ENCODE data around the gene SERPINE2. TPM values are rescaled to one million over a fixed set of nuclear protein-coding genes. Genes with fewer than 3 reads are reported as not detected.

SERPINE2 gene
- total and polyA plus RNA-seq, 2 donors (not counting 3 experiments of a cell fraction or from before 2014, with no cell fraction given) = 4.0 to 8.8 TPM

GRCh38 chr2:223935459-223936125, 103.5 kb downstream of the SERPINE2 start:
- ChIA-PET CTCF (interaction anchor here (2.7 kb wide), 1 partner anchor 11 kb away, joined by 12 read pairs; no protein-coding TSS in a partner anchor), POLR2A (no interaction called here)
- intact Hi-C loops (cut with micrococcal nuclease) (loop anchor here (1.0 kb wide), 1 partner anchor 11 kb away; no protein-coding TSS in a partner anchor), dilution Hi-C loops (cut with MboI; ENCODE audit: extremely low pct_ligation_motif_present, low sequenced_read_pairs) (no loop called here)
- Histone ChIP-seq H3K79me2 (ENCODE audit: control insufficient read depth, insufficient read depth, low read length) (peaks cover 98% of the 10 kb centered on the region), H3K27ac (ENCODE audit: insufficient read depth, low read depth, low read length) (no peak overlapping the region), H3K36me3 (ENCODE audit: control insufficient read depth in 2 of 2, extremely low read depth in 1 of 2, insufficient read depth in 2 of 2, low read length in 2 of 2) (no peaks in the 10 kb centered on the region), H3K9ac (replicated peaks; ENCODE audit: extremely low read depth, insufficient read depth, low read length) (no peak overlapping the region), H3K4me1 (ENCODE audit: control insufficient read depth, extremely low read depth, insufficient read depth, low read length) (peaks cover 32% of the 10 kb centered on the region), H2AFZ (ENCODE audit: low read depth, low read length) (no peak overlapping the region), H3K9me1 (replicated peaks; ENCODE audit: control insufficient read depth, extremely low read depth, insufficient read depth, low read length) (no peaks in the 10 kb centered on the region), H3K4me2 (ENCODE audit: insufficient read depth, low read length) (no peak overlapping the region), H3K4me3 (replicated peaks in 1 of 3; ENCODE audit: insufficient read depth in 1 of 3, low read depth in 1 of 3, low read length in 3 of 3) (no peak overlapping the region), H3K27me3 (ENCODE audit: control insufficient read depth in 2 of 2, insufficient read depth in 2 of 2, low read length in 2 of 2) (no peaks in the 10 kb centered on the region), H4K20me1 (replicated peaks; ENCODE audit: control insufficient read depth, extremely low read depth, insufficient read depth, low read length) (no peaks in the 10 kb centered on the region), H3K9me3 (replicated peaks; ENCODE audit: control insufficient read depth, insufficient read depth, low read length) (no peaks in the 10 kb centered on the region)
- no peak for FAIRE-seq
- TF ChIP-seq EZH2 (IDR thresholded peaks at IDR 0.05; ENCODE audit: borderline replicate concordance, low read depth, low read length, severe bottlenecking) (no peak), POLR2AphosphoS5 (IDR thresholded peaks at IDR 0.05; ENCODE audit: insufficient read depth, low read depth, low read length) (no peak), GATA2 (IDR thresholded peaks at IDR 0.05; ENCODE audit: insufficient read depth, insufficient read length, low read depth, low read length) (no peak), JUN (IDR thresholded peaks at IDR 0.05; ENCODE audit: borderline replicate concordance, insufficient read depth, insufficient read length, low read depth) (no peak), MAX (IDR thresholded peaks at IDR 0.05; ENCODE audit: insufficient read depth, insufficient read length) (no peak), MYC (IDR thresholded peaks at IDR 0.05; ENCODE audit: low read depth, low read length) (no peak), POLR2A (IDR thresholded peaks at IDR 0.05; ENCODE audit: low read depth, low read length) (no peak), CTCF (IDR thresholded peaks at IDR 0.05; ENCODE audit: extremely low read depth in 1 of 2, insufficient read depth in 1 of 2, low read depth in 1 of 2, low read length in 2 of 2) (no peak), FOS (IDR thresholded peaks at IDR 0.05; ENCODE audit: borderline replicate concordance, insufficient read depth, low read length) (no peak)
- BruUV-seq (replicated peaks) = no TSS peak
- DNase-seq (ENCODE audit: low read depth, low spot score) = no peak

All from endothelial cell of umbilical vein (primary cell).